Suprapubic skin (tissue), 4 donors: ENCODE results near the gene AUTS2. TPM values are rescaled to one million over a fixed set of nuclear protein-coding genes. Genes with fewer than 3 reads are reported as not detected.

Source experiments
- DNase-seq, 2 donors: peaks; one replicate each; pipeline ENCODE4 v3.0.0-alpha.2; 2019; ENCODE audit warnings: low spot score in 2 of 2
- H3K27ac ChIP-seq: fragments of 200-600 bp; sonication (generic); one replicate; pipeline ENCODE4 v1.5.1; 2019
- H3K27me3 ChIP-seq: fragments of 200-600 bp; sonication (generic); one replicate; pipeline ENCODE4 v1.5.1; 2019
- H3K36me3 ChIP-seq: fragments of 200-600 bp; sonication (generic); one replicate; pipeline ENCODE4 v1.5.1; 2019
- H3K4me1 ChIP-seq: fragments of 200-600 bp; sonication (generic); one replicate; pipeline ENCODE4 v1.5.1; 2019
- H3K4me3 ChIP-seq: fragments of 200-600 bp; sonication (generic); one replicate; pipeline ENCODE4 v1.5.1; 2019; ENCODE audit warnings: mild to moderate bottlenecking
- H3K9me3 ChIP-seq: fragments of 200-600 bp; sonication (generic); one replicate; pipeline ENCODE4 v1.5.1; 2019
- EP300 ChIP-seq: sonication (generic); formaldehyde crosslinking; IDR thresholded peaks from one replicate; pipeline ENCODE4 v1.6.1; 2017; ENCODE audit warnings: antibody characterized with exemption
- POLR2A ChIP-seq, 2 donors: fragments of 450-650 bp; IDR thresholded peaks; one replicate each; pipeline ENCODE4 v1.6.1; 2017; ENCODE audit warnings: antibody characterized with exemption in 2 of 2, mild to moderate bottlenecking in 2 of 2, moderate library complexity in 2 of 2
- POLR2AphosphoS5 ChIP-seq, 3 donors: sonication (generic); formaldehyde crosslinking; IDR thresholded peaks; one replicate each; pipeline ENCODE4 v1.6.1; 2017; ENCODE audit warnings: antibody characterized with exemption in 3 of 3
- WGBS: methylation state at CpG from one replicate; pipeline ENCODE4 v1.1.5; 2018; 5-methylcytosine and 5-hydroxymethylcytosine counted together
- total RNA-seq, 4 donors: library from RNA; depleted of rRNA; stranded (reverse); fragments of >200 nt; gene quantifications; one replicate each; pipeline ENCODE4 v1.1.0, GENCODE V29; 2016
- TF ChIP-seq, protein P1 (sequence below), 2 donors: fragments of 200-600 bp in 1 of 2; fragments of 450-650 bp in 1 of 2; sonication (generic) in 1 of 2; IDR thresholded peaks; one replicate each; pipeline ENCODE4 v1.5.1; 2016 to 2019; ENCODE audit warnings: antibody characterized with exemption in 2 of 2, mild to moderate bottlenecking in 1 of 2, moderate library complexity in 1 of 2

Gene AUTS2
- total RNA-seq, 4 donors from 2014 or later = 31.0 to 102 (median 56.4) TPM

DNA sequence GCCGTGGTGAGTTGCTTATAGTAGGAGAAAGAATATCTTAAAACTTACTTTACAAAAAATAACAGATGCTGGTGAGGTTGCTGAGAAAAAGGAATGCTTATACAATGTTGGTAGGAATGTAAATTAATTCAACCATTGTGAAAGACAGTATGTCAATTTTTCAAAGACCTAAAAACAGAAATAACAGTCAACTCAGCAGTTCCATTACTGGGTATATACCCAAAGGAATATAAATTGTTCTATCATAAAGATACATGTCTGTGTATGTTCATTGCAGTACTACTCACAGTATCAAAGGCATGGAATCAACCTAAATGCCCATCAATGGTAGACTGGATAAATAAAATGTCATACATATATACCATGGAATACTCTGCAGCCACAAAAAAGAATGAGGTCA is 420.4 kb downstream of the AUTS2 start:
- DNase-seq = no peak
- 98% methylated on average over 1 of the region's 1 CpG for WGBS
- Histone ChIP-seq H3K9me3 (no peaks in the 10 kb centered on the region), H3K36me3 (no peaks in the 10 kb centered on the region), H3K4me3 (no peak overlapping the region), H3K27ac (no peak overlapping the region), H3K27me3 (no peaks in the 10 kb centered on the region), H3K4me1 (peaks cover 12% of the 10 kb centered on the region)
- TF ChIP-seq EP300 (no peak), POLR2AphosphoS5 (IDR thresholded peaks at IDR 0.05) (no peak), POLR2A (IDR thresholded peaks at IDR 0.05) (no peak)
- TF ChIP-seq, protein P1, sequence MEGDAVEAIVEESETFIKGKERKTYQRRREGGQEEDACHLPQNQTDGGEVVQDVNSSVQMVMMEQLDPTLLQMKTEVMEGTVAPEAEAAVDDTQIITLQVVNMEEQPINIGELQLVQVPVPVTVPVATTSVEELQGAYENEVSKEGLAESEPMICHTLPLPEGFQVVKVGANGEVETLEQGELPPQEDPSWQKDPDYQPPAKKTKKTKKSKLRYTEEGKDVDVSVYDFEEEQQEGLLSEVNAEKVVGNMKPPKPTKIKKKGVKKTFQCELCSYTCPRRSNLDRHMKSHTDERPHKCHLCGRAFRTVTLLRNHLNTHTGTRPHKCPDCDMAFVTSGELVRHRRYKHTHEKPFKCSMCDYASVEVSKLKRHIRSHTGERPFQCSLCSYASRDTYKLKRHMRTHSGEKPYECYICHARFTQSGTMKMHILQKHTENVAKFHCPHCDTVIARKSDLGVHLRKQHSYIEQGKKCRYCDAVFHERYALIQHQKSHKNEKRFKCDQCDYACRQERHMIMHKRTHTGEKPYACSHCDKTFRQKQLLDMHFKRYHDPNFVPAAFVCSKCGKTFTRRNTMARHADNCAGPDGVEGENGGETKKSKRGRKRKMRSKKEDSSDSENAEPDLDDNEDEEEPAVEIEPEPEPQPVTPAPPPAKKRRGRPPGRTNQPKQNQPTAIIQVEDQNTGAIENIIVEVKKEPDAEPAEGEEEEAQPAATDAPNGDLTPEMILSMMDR (IDR thresholded peaks at IDR 0.05) = no peak

DNA sequence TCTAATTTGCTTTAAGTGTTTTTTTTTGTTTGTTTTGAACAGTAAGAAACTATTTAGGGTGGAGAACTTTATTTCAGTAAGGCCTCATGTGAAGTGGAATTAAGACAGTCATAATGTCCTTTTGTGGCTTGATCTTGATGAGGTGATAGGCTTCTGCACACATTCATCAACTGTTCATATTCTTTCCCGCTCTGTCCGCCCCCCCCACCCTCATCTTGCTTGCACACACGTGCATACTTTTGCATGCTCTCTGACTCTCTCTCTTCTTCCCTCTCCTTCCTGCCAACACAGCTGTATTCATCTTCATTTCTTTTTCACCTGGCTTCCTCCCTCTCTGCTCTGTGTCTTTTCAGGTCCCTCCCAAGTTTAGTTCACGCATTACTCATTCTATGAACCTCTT is 429.6 kb downstream of the AUTS2 start:
- peaks cover 13% of the 10 kb centered on the region for H3K4me1 ChIP-seq
- DNase-seq = no peak
- TF ChIP-seq EP300 (no peak), POLR2AphosphoS5 (IDR thresholded peaks at IDR 0.05) (no peak), POLR2A (IDR thresholded peaks at IDR 0.05) (no peak)
- TF ChIP-seq, protein P1 (IDR thresholded peaks at IDR 0.05) = no peak
- 65% methylated on average over 4 of the region's 4 CpGs for WGBS
- H3K27me3 ChIP-seq = no peaks in the 10 kb centered on the region
- no peak overlapping the region for H3K4me3 ChIP-seq
- no peak overlapping the region for H3K27ac ChIP-seq
- H3K9me3 ChIP-seq = no peaks in the 10 kb centered on the region
- H3K36me3 ChIP-seq = no peaks in the 10 kb centered on the region

DNA sequence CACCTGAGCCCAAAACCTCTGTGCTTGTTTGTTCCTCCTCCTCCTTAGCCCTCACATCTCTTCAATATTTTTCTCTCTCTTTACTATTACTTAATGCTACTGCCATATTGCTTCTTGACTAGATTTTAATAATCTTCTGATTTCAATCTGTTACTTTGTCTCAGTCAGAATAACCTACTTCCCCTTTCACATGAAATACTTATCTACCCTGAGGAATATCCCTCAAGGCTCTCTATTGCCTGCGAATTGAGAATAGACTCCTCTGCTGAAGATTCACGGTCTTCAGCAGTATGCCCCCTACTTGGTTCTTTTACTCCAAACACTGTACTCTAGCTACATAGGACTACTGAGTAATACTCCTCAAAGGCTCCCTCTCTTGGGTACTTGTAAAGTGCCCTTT is 430.3 kb downstream of the AUTS2 start:
- Histone ChIP-seq H3K27me3 (no peaks in the 10 kb centered on the region), H3K36me3 (no peaks in the 10 kb centered on the region), H3K9me3 (no peaks in the 10 kb centered on the region), H3K4me3 (no peak overlapping the region), H3K27ac (no peak overlapping the region), H3K4me1 (peaks cover 13% of the 10 kb centered on the region)
- TF ChIP-seq POLR2A (IDR thresholded peaks at IDR 0.05) = no peak
- 91% methylated on average over 2 of the region's 2 CpGs for WGBS
- DNase-seq = no peak

DNA sequence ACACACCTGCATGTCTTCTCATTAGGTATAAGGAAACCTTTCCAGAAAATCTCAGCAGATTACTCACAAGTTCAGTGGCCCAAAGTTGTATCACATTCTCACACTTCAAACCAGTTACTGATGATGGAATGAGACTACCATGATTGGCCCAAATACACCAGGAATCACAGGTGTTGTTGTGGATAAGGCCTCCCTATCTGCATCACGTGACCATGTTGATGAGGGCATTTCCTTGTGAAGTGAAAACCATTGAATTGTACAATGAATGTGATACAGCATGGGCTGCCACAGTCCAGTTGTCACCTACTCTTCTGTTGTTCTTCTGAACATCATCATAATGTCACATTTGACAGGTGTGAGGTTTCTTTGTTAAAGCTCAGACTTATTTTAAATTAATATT is 431.7 kb downstream of the AUTS2 start:
- TF ChIP-seq, protein P1 (IDR thresholded peaks at IDR 0.05) = no peak
- H3K27me3 ChIP-seq = no peaks in the 10 kb centered on the region
- H3K4me3 ChIP-seq = no peak overlapping the region
- DNase-seq = no peak
- WGBS = 100% methylated on average over 1 of the region's 1 CpG
- no peaks in the 10 kb centered on the region for H3K9me3 ChIP-seq
- no peak overlapping the region for H3K27ac ChIP-seq
- H3K36me3 ChIP-seq = no peaks in the 10 kb centered on the region
- peaks cover 13% of the 10 kb centered on the region for H3K4me1 ChIP-seq

DNA sequence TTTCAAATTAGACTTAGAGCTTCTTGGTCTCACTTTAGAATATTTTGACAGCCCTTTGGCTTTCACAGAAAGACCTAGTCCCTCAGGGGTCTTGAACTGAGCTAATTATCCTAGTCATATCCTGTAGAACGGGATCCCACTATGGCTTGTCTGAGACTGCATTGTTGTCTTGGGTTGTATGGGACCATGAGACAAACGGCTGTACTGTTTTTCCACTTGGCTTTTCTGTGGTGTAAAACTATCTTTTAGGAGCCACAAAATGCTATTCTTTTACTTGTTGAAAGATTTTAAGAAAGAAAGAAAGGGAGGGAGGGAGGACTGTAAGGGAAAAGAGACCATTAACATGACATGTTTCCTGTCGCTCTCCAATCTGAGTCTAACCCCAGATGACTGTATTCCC is 432.5 kb downstream of the AUTS2 start:
- DNase-seq = no peak
- Histone ChIP-seq H3K9me3 (no peaks in the 10 kb centered on the region), H3K27me3 (no peaks in the 10 kb centered on the region), H3K36me3 (no peaks in the 10 kb centered on the region), H3K4me3 (no peak overlapping the region), H3K4me1 (peaks cover 12% of the 10 kb centered on the region), H3K27ac (no peak overlapping the region)
- WGBS = 82% methylated on average over 3 of the region's 3 CpGs
- TF ChIP-seq POLR2AphosphoS5 (IDR thresholded peaks at IDR 0.05) (no peak), EP300 (no peak), POLR2A (IDR thresholded peaks at IDR 0.05) (no peak)
- TF ChIP-seq, protein P1 (IDR thresholded peaks at IDR 0.05) = no peak

DNA sequence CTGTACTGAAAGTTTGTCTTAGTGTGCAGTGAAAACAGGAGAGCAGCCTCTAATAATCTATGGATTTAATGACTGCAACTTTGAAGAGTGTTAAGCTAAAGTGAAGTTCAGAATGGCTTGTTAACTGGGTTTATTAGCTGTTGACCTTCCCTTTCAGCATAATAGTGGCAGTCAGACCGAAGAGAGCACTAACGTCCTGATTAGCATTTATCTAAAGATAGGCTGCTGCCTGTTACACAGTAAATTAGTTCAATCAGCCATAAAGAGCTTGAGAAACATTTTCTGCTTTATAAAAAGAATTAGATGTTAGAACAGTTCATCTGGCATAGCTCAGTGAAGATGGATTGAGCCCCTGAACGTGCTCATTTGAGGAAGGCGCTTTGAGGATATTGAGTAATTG is 433.0 kb downstream of the AUTS2 start:
- no peaks in the 10 kb centered on the region for H3K36me3 ChIP-seq
- TF ChIP-seq POLR2A (IDR thresholded peaks at IDR 0.05) = no peak
- TF ChIP-seq POLR2AphosphoS5 (IDR thresholded peaks at IDR 0.05) = no peak
- TF ChIP-seq, protein P1 (IDR thresholded peaks at IDR 0.05) = no peak
- TF ChIP-seq EP300 = no peak
- no peak overlapping the region for H3K27ac ChIP-seq
- no peak overlapping the region for H3K4me3 ChIP-seq
- WGBS = 92% methylated on average over 4 of the region's 4 CpGs
- H3K4me1 ChIP-seq = peaks cover 7% of the 10 kb centered on the region
- H3K9me3 ChIP-seq = no peaks in the 10 kb centered on the region
- H3K27me3 ChIP-seq = no peaks in the 10 kb centered on the region
- no peak for DNase-seq
